Measurements from ENCODE around the gene ZNF3.

The ZNF3 gene

GRCh38 chr7:100088621-100089457 is 7.3 kb upstream of the ZNF3 start, which contains the start of gene COPS6:
Gene COPS6 (plus strand): TSS chr7:100088969. CDS start chr7:100088991, 22 bp downstream.
- peak; percentile 87 for DNase-seq (ENCODE audit: low spot score)

GRCh38 chr7:100088095-100088620 is 6.6 kb upstream of the ZNF3 start:
- no peak for DNase-seq (ENCODE audit: low spot score)

- no peak for DNase-seq (ENCODE audit: low spot score)
These were observed 5.7 kb upstream of the ZNF3 start for GRCh38 chr7:100087055-100087750.

- no peak for DNase-seq (ENCODE audit: low spot score)
These were observed 4.0 kb upstream of the ZNF3 start for GRCh38 chr7:100085515-100085914.

- DNase-seq (ENCODE audit: low spot score): no peak
These were observed 1.5 kb upstream of the ZNF3 start for GRCh38 chr7:100082978-100083377.

GRCh38 chr7:100080907-100081534 is 502 bp downstream of the ZNF3 start:
- DNase-seq (ENCODE audit: low spot score): no peak

GRCh38 chr7:100079024-100079560 is 2.4 kb downstream of the ZNF3 start:
- no peak for DNase-seq (ENCODE audit: low spot score)

GRCh38 chr7:100077205-100077604 is 4.3 kb downstream of the ZNF3 start:
- DNase-seq (ENCODE audit: low spot score): no peak

- DNase-seq (ENCODE audit: low spot score): no peak
These were observed 6.1 kb downstream of the ZNF3 start for GRCh38 chr7:100075418-100075817.

GRCh38 chr7:100074841-100075240 is 6.7 kb downstream of the ZNF3 start:
- no peak for DNase-seq (ENCODE audit: low spot score)

GRCh38 chr7:100072462-100072861 is 9.1 kb downstream of the ZNF3 start:
- no peak for DNase-seq (ENCODE audit: low spot score)

GRCh38 chr7:100071018-100071723 is 10.4 kb downstream of the ZNF3 start:
- DNase-seq (ENCODE audit: low spot score): no peak

GRCh38 chr7:100069991-100070390 is 11.5 kb downstream of the ZNF3 start:
- DNase-seq (ENCODE audit: low spot score): no peak

- DNase-seq (ENCODE audit: low spot score): no peak
These were observed 14.6 kb downstream of the ZNF3 start for GRCh38 chr7:100066953-100067352.

GRCh38 chr7:100065452-100066186 is 15.9 kb downstream of the ZNF3 start:
- no peak for DNase-seq (ENCODE audit: low spot score)

- DNase-seq (ENCODE audit: low spot score): no peak
These were observed 17.4 kb downstream of the ZNF3 start for GRCh38 chr7:100064162-100064561.

GRCh38 chr7:100063376-100063775 is 18.1 kb downstream of the ZNF3 start:
- no peak for DNase-seq (ENCODE audit: low spot score)

GRCh38 chr7:100061518-100062193 is 19.9 kb downstream of the ZNF3 start:
- DNase-seq (ENCODE audit: low spot score): no peak

GRCh38 chr7:100059251-100059739 is 22.2 kb downstream of the ZNF3 start:
- DNase-seq (ENCODE audit: low spot score): peak; percentile 39

- DNase-seq (ENCODE audit: low spot score): no peak
These were observed 24.5 kb downstream of the ZNF3 start for GRCh38 chr7:100057006-100057405.

Measured in germinal center (tissue), 1 donor.